IMR-90 (cell line): ENCODE data around the gene KCNAB1.

Experiments
- BHLHE40 ChIP-seq: fragments of 150-350 bp; IDR thresholded peaks from 2 replicates; pipeline ENCODE4 v1.6.1; 2016; ENCODE audit warnings: mild to moderate bottlenecking, low read depth, low read length
- POLR2A ChIP-seq: IDR thresholded peaks from 2 replicates; pipeline ENCODE4 v1.6.1; 2012; ENCODE audit warnings: mild to moderate bottlenecking, low read depth, low read length

- TF ChIP-seq POLR2A (no peak), BHLHE40 (no peak)
Observed at GRCh38 chr3:156226676-156227420, 106.5 kb downstream of the KCNAB1 start.
